Mesendoderm (in vitro differentiated cells): Measurements from ENCODE around the gene TMEM108.

Experiments used
- DNase-seq: peaks from one replicate; pipeline ENCODE4 v3.0.0; 2013
- H2AK5ac ChIP-seq: 2 replicates; pipeline ENCODE4 v1.6.1; 2013; ENCODE audit warnings: low read length, inconsistent platforms
- H2BK120ac ChIP-seq: 2 replicates; pipeline ENCODE4 v1.6.1; 2013; ENCODE audit warnings: low read depth, mild to moderate bottlenecking, low read length, moderate library complexity, mixed read lengths
- H2BK15ac ChIP-seq: replicated peaks from 2 replicates; pipeline ENCODE4 v1.6.1; 2013; ENCODE audit warnings: low read depth, mild to moderate bottlenecking, moderate library complexity
- H2BK5ac ChIP-seq: 2 replicates; pipeline ENCODE4 v1.6.1; 2013; ENCODE audit warnings: low read length, inconsistent platforms
- H3K18ac ChIP-seq: 2 replicates; pipeline ENCODE4 v1.6.1; 2013; ENCODE audit warnings: mild to moderate bottlenecking, low read length, mixed read lengths
- H3K23ac ChIP-seq: one replicate; pipeline ENCODE4 v1.6.1; 2013; ENCODE audit warnings: low read length
- H3K27ac ChIP-seq: 2 replicates; pipeline ENCODE4 v1.5.1; 2013; ENCODE audit warnings: low read depth, mild to moderate bottlenecking, inconsistent platforms, low read length, moderate library complexity
- H3K27me3 ChIP-seq: 2 replicates; pipeline ENCODE4 v1.6.1; 2013; ENCODE audit warnings: low read length, control low read depth, mild to moderate bottlenecking, inconsistent platforms; ENCODE audit not compliant: insufficient read depth, poor library complexity
- H3K36me3 ChIP-seq: 2 replicates; pipeline ENCODE4 v1.6.1; 2013; ENCODE audit warnings: low read length, inconsistent platforms; ENCODE audit not compliant: control insufficient read depth, insufficient read depth
- H3K4ac ChIP-seq: one replicate; pipeline ENCODE4 v1.6.1; 2013; ENCODE audit warnings: low read depth, mild to moderate bottlenecking, low read length, moderate library complexity
- H3K4me1 ChIP-seq: 2 replicates; pipeline ENCODE4 v1.6.1; 2013; ENCODE audit warnings: low read depth, low read length, inconsistent platforms; ENCODE audit not compliant: control insufficient read depth
- H3K4me2 ChIP-seq: 2 replicates; pipeline ENCODE4 v1.6.1; 2013; ENCODE audit warnings: low read length
- H3K4me3 ChIP-seq: 2 replicates; pipeline ENCODE4 v1.5.1; 2013; ENCODE audit warnings: mild to moderate bottlenecking, low read length
- H3K56ac ChIP-seq: one replicate; pipeline ENCODE4 v1.6.1; 2013; ENCODE audit warnings: low read length
- H3K79me1 ChIP-seq: 2 replicates; pipeline ENCODE4 v1.6.1; 2013; ENCODE audit warnings: low read length, inconsistent platforms
- H3K79me2 ChIP-seq: 2 replicates; pipeline ENCODE4 v1.6.1; 2013; ENCODE audit warnings: mild to moderate bottlenecking, low read length; ENCODE audit not compliant: control insufficient read depth, insufficient read depth
- H3K9ac ChIP-seq: 2 replicates; pipeline ENCODE4 v1.6.1; 2013; ENCODE audit warnings: low read length, inconsistent platforms
- H4K5ac ChIP-seq: one replicate; pipeline ENCODE4 v1.6.1; 2013; ENCODE audit warnings: low read length
- H4K8ac ChIP-seq: one replicate; pipeline ENCODE4 v1.6.1; 2013; ENCODE audit warnings: low read depth, mild to moderate bottlenecking, control low read depth, low read length, moderate library complexity
- WGBS: extraction: QIAGEN DNeasy Blood & Tissue Kit; methylation state at CpG from one replicate; pipeline ENCODE4 v1.1.7; 2013; ENCODE audit warnings: low lambda C conversion rate, missing lambda C conversion rate; ENCODE audit not compliant: insufficient coverage; ENCODE audit errors: extremely low coverage; 5-methylcytosine and 5-hydroxymethylcytosine counted together

Gene TMEM108

DNA sequence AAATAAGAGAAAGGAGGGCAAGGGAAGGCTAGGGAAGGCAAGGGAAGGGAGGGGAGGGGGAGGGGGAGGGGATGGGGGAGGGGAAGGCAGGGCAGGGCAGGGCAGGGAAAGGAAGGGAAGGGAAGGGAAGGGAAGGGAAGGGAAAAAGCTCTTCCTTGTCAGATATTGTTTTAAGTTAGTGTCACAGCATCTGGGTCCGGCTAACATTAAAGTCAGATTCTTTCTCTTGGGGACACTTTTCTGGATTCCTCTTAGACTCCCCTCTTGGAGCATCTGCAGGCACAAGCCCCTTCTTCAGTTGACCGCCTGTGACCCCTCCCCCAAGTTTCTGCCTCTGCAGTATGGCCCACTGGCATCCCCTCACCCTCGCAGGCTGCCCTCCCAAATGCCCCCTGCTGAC is 387.7 kb downstream of the TMEM108 start:
- no peak overlapping the region for H3K4me3 ChIP-seq
- WGBS, result no CpG with 5 or more reads among the region's 3 CpGs
- no peak overlapping the region for H2AK5ac ChIP-seq
- H2BK120ac ChIP-seq, result no peak overlapping the region
- no peak overlapping the region for H3K4ac ChIP-seq
- H3K27ac ChIP-seq, result no peak overlapping the region
- no peak overlapping the region for H3K18ac ChIP-seq
- DNase-seq, result no peak
- H3K23ac ChIP-seq, result no peak overlapping the region
- no peaks in the 10 kb centered on the region for H3K4me1 ChIP-seq
- no peak overlapping the region for H4K8ac ChIP-seq
- no peak overlapping the region for H4K5ac ChIP-seq
- H2BK5ac ChIP-seq, result no peak overlapping the region
- no peaks in the 10 kb centered on the region for H3K79me1 ChIP-seq
- H3K79me2 ChIP-seq, result no peaks in the 10 kb centered on the region
- H3K36me3 ChIP-seq, result no peaks in the 10 kb centered on the region
- no peak overlapping the region for H3K4me2 ChIP-seq
- no peak overlapping the region for H2BK15ac ChIP-seq
- H3K9ac ChIP-seq, result no peak overlapping the region
- H3K27me3 ChIP-seq, result no peaks in the 10 kb centered on the region
- no peak overlapping the region for H3K56ac ChIP-seq

DNA sequence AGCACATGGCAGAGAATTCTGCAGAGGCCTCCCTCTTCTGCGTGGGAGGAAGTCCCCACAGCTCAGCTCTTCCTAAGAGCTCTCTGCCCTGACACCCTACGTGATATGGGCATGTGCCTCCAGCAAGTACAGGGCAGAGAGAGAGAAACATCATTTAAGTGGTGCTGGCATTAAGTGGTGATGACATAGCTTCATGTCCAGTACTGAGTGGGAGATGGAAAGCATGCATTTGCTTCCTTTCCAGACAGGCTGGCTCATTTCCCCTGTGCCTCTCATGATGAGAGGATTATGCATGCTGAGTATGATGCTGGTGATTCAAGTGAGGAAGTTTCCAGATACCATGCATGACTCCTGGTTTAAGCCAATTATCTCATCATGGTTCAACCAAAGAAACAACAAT is 388.5 kb downstream of the TMEM108 start:
- H3K27me3 ChIP-seq, result no peaks in the 10 kb centered on the region
- no peak overlapping the region for H3K4me3 ChIP-seq
- no peak overlapping the region for H2BK15ac ChIP-seq
- H3K4me1 ChIP-seq, result no peaks in the 10 kb centered on the region
- H3K79me1 ChIP-seq, result no peaks in the 10 kb centered on the region
- no peak overlapping the region for H3K27ac ChIP-seq
- H3K18ac ChIP-seq, result no peak overlapping the region
- H3K79me2 ChIP-seq, result no peaks in the 10 kb centered on the region
- no peak overlapping the region for H3K56ac ChIP-seq
- H3K4ac ChIP-seq, result no peak overlapping the region
- H2BK5ac ChIP-seq, result no peak overlapping the region
- no CpG with 5 or more reads among the region's 2 CpGs for WGBS
- H2BK120ac ChIP-seq, result no peak overlapping the region
- H2AK5ac ChIP-seq, result no peak overlapping the region
- no peak overlapping the region for H4K8ac ChIP-seq
- H3K4me2 ChIP-seq, result no peak overlapping the region
- no peak overlapping the region for H4K5ac ChIP-seq
- H3K9ac ChIP-seq, result no peak overlapping the region
- DNase-seq, result no peak
- H3K23ac ChIP-seq, result no peak overlapping the region
- no peaks in the 10 kb centered on the region for H3K36me3 ChIP-seq

DNA sequence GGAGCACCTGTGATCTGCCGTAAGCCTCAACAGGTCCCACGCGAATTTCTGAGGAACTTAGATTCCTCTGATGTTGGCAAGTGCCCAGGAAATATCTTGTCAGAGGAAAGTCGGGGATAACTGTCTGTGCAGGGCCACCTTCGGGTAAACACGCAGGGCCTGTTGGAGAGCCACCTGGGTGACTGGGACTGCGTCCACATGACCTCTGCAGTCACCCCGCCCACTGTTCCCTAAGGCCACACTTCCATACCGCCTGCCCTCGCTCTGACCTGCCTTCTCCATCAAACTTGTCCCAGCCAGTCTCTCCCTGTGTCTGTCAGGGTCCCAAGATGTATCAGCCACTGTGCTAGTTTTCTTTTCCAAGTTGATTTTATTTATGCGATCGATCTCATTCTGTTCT is 390.4 kb downstream of the TMEM108 start:
- no peaks in the 10 kb centered on the region for H3K4me1 ChIP-seq
- H3K27ac ChIP-seq, result no peak overlapping the region
- no CpG with 5 or more reads among the region's 12 CpGs for WGBS

DNA sequence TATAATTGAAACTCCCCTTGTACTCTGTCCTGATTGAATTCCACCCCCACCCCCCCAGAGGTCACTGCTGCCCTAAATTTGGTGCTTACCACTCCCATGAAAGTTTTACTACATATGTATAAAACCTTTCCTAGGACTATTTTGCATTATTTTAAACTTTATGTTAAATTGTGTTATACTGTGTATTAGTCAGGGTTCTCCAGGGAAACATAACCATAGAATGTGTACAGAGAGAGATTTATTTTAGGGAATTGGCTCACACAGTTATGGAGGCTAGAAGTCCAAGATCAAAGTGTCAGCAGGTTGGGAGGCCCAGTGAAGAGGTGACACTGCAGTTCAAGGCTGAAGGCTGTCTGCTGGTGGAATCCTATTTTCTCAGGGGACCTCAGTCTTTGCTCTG is 390.9 kb downstream of the TMEM108 start:
- Histone ChIP-seq H3K4me2 (no peak overlapping the region), H2AK5ac (no peak overlapping the region), H2BK120ac (no peak overlapping the region)

More for the DNA sequence above, 390.4 kb downstream of the TMEM108 start:
- no peak overlapping the region for H3K23ac ChIP-seq
- H3K4me2 ChIP-seq, result no peak overlapping the region
- no peaks in the 10 kb centered on the region for H3K79me2 ChIP-seq
- no peak overlapping the region for H2BK5ac ChIP-seq
- no peaks in the 10 kb centered on the region for H3K27me3 ChIP-seq
- no peak overlapping the region for H2AK5ac ChIP-seq
- no peak overlapping the region for H4K8ac ChIP-seq
- no peaks in the 10 kb centered on the region for H3K36me3 ChIP-seq
- H3K18ac ChIP-seq, result no peak overlapping the region
- no peak for DNase-seq
- H3K79me1 ChIP-seq, result no peaks in the 10 kb centered on the region
- H2BK15ac ChIP-seq, result no peak overlapping the region
- no peak overlapping the region for H3K4ac ChIP-seq
- no peak overlapping the region for H3K4me3 ChIP-seq
- H3K9ac ChIP-seq, result no peak overlapping the region
- no peak overlapping the region for H3K56ac ChIP-seq
- H2BK120ac ChIP-seq, result no peak overlapping the region
- no peak overlapping the region for H4K5ac ChIP-seq

DNA sequence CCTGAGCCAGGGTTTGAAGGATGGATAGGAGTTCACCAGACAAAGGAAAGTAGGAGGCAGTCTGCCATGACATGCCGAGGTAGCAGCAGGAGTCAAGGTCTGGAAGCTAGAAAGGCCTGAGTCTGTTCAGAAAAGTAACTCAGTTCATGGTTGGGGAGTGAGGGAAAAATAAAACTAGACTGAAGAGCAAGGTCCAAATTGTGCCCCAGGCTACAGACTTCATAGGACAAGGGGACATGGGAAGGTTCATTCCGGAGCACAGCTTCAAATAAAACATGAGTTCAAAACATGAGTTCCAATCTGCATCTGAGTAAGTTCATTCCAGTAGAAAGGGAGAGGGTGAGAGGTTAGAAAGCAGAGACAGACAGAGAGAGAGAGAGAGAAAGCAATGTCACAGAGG is 401.4 kb downstream of the TMEM108 start:
- WGBS, result no CpG with 5 or more reads among the region's 2 CpGs
- DNase-seq, result no peak
- no peak overlapping the region for H3K4me3 ChIP-seq
- no peaks in the 10 kb centered on the region for H3K79me2 ChIP-seq
- H3K4me2 ChIP-seq, result no peak overlapping the region
- H3K18ac ChIP-seq, result no peak overlapping the region
- no peak overlapping the region for H2BK5ac ChIP-seq
- no peak overlapping the region for H4K8ac ChIP-seq
- H3K27me3 ChIP-seq, result no peaks in the 10 kb centered on the region
- H2AK5ac ChIP-seq, result no peak overlapping the region
- no peaks in the 10 kb centered on the region for H3K4me1 ChIP-seq
- no peak overlapping the region for H3K4ac ChIP-seq
- no peak overlapping the region for H2BK120ac ChIP-seq
- H4K5ac ChIP-seq, result no peak overlapping the region
- no peak overlapping the region for H3K9ac ChIP-seq
- H2BK15ac ChIP-seq, result no peak overlapping the region
- no peaks in the 10 kb centered on the region for H3K79me1 ChIP-seq
- H3K56ac ChIP-seq, result no peak overlapping the region
- no peak overlapping the region for H3K23ac ChIP-seq
- no peaks in the 10 kb centered on the region for H3K36me3 ChIP-seq
- H3K27ac ChIP-seq, result no peak overlapping the region

More for the DNA sequence above, 390.9 kb downstream of the TMEM108 start:
- H3K9ac ChIP-seq, result no peak overlapping the region
- no peaks in the 10 kb centered on the region for H3K79me1 ChIP-seq
- no peak overlapping the region for H3K18ac ChIP-seq
- H3K4me1 ChIP-seq, result no peaks in the 10 kb centered on the region
- H3K23ac ChIP-seq, result no peak overlapping the region
- H3K27ac ChIP-seq, result no peak overlapping the region
- no peak overlapping the region for H3K4me3 ChIP-seq
- H4K8ac ChIP-seq, result no peak overlapping the region
- DNase-seq, result no peak
- no peaks in the 10 kb centered on the region for H3K27me3 ChIP-seq
- H3K79me2 ChIP-seq, result no peaks in the 10 kb centered on the region
- H4K5ac ChIP-seq, result no peak overlapping the region
- no peak overlapping the region for H2BK15ac ChIP-seq
- H3K4ac ChIP-seq, result no peak overlapping the region
- H2BK5ac ChIP-seq, result no peak overlapping the region
- no peaks in the 10 kb centered on the region for H3K36me3 ChIP-seq
- no peak overlapping the region for H3K56ac ChIP-seq

DNA sequence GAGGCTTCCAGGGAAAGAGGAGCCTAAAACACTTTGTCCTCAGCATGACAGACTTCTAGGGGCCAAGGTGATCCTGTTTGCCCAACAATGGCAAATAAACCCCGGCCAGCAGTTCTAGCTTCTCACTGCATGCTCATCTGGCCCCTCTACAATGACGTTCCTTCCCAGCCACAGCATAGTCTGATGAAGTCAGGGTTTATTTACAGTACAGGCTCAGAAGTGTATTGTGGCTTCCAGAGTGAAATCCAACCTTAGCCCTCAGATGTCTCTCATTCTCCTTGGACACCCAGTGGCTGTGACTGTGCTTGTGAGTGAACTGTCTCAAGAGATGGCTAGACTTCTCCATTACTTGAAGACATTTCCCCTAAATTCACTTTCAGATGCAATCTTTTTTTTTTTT is 402.5 kb downstream of the TMEM108 start:
- Histone ChIP-seq H3K79me1 (no peaks in the 10 kb centered on the region), H3K56ac (no peak overlapping the region), H3K4ac (no peak overlapping the region), H3K79me2 (no peaks in the 10 kb centered on the region), H3K27me3 (no peaks in the 10 kb centered on the region), H4K8ac (no peak overlapping the region), H3K36me3 (no peaks in the 10 kb centered on the region), H2AK5ac (no peak overlapping the region), H2BK15ac (no peak overlapping the region), H3K23ac (no peak overlapping the region), H3K4me3 (no peak overlapping the region), H2BK5ac (no peak overlapping the region), H3K18ac (no peak overlapping the region), H3K4me2 (no peak overlapping the region), H4K5ac (no peak overlapping the region), H3K27ac (no peak overlapping the region), H3K4me1 (no peaks in the 10 kb centered on the region), H2BK120ac (no peak overlapping the region), H3K9ac (no peak overlapping the region)
- no peak for DNase-seq
- no CpG with 5 or more reads among the region's 2 CpGs for WGBS
